Astrocyte (in vitro differentiated cells and primary cell): Measurements from ENCODE around the gene SEH1L.

Experiments
- EZH2 ChIP-seq: IDR thresholded peaks from 2 replicates; pipeline ENCODE4 v1.6.1; 2012; ENCODE audit warnings: mild to moderate bottlenecking, low read length, inconsistent platforms; ENCODE audit not compliant: insufficient read depth
- TF ChIP-seq, protein P1 (sequence below): IDR thresholded peaks from 2 replicates; pipeline ENCODE4 v1.5.1; 2011; ENCODE audit warnings: low read depth, mild to moderate bottlenecking, inconsistent platforms, low read length, moderate library complexity; ENCODE audit not compliant: insufficient read depth

DNA sequence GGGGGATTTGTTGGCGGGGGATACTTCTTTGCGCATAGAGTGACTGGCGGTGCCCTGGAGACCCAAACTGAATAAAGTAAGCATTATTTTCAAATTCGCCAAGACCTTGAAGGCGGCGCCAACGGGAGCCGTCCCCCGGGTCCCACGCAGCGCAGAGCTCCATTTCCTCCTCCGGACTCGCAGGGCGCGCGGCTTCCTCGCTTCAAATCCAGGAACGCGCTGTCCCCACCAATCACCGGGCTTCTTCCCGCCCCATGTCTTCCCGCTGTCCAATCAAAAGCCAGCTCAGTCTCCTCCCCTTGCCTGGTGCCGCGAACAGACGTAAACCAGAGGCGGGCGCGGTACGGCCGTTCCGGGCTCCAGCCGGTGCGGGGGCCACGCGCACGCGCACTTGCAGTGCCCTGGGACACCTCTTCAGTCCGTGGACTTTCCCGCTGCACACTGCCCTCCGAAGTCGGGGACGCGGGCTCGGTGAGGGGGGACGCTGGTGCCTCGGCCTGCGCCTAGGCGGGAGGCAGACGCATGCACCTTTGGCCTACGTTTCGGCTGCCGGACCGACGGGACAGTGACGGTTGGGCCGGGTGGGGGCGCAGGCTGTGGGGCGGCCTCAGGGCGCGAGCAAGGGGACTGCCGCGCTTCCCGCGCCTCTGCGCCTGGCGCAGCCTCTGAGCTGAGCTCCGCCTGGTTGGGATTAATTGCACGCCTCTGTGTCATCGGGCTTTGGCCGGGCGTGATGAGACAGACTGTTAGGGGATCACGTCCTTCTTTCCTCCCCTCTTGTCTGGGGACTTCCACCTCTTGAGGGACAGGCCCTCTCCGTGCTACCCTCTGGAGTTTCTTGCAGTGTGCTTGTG is 43.4 kb downstream of the SEH1L start, which contains the start of gene CEP192:
- TF ChIP-seq, protein P1, sequence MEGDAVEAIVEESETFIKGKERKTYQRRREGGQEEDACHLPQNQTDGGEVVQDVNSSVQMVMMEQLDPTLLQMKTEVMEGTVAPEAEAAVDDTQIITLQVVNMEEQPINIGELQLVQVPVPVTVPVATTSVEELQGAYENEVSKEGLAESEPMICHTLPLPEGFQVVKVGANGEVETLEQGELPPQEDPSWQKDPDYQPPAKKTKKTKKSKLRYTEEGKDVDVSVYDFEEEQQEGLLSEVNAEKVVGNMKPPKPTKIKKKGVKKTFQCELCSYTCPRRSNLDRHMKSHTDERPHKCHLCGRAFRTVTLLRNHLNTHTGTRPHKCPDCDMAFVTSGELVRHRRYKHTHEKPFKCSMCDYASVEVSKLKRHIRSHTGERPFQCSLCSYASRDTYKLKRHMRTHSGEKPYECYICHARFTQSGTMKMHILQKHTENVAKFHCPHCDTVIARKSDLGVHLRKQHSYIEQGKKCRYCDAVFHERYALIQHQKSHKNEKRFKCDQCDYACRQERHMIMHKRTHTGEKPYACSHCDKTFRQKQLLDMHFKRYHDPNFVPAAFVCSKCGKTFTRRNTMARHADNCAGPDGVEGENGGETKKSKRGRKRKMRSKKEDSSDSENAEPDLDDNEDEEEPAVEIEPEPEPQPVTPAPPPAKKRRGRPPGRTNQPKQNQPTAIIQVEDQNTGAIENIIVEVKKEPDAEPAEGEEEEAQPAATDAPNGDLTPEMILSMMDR = no peak
- no peak for TF ChIP-seq EZH2
